SK-MEL-5 (cell line): ENCODE measurements around the gene LNX1. TPM values are rescaled to one million over a fixed set of nuclear protein-coding genes. Genes with fewer than 3 reads are reported as not detected.

Source experiments
- total RNA-seq: library from RNA; depleted of rRNA; stranded (reverse); fragments of >200 nt; shearing (Covaris generic); gene quantifications from 2 replicates; pipeline ENCODE4 v1.2.3, GENCODE V29; 2014; rRNA removed

The LNX1 gene
- total RNA-seq, 1 experiment from 2014 or later, result 0.13 TPM

Other genes starting within 250 kb of the LNX1 start
- 25.7 and 26.3 TPM in 2 replicates for gene SCFD2, start 225.4 kb downstream of the LNX1 start, total RNA-seq
- gene FIP1L1, start 213.8 kb downstream of the LNX1 start, total RNA-seq, result 65.7 and 66.5 TPM in 2 replicates